Loucy (cell line): Measurements from ENCODE around the gene TMEM45A.
A peak's percentile ranks its signal among the peaks of the same experiment; 100 is the strongest.

Source experiments
- H2AFZ ChIP-seq: fragments of 200-600 bp; sonication (generic); 2 replicates; pipeline ENCODE4 v1.6.0; 2016; ENCODE audit warnings: antibody characterized with exemption, mild to moderate bottlenecking, low read length, moderate library complexity
- H3F3A ChIP-seq: fragments of 200-600 bp; 2 replicates; pipeline ENCODE4 v1.6.0; 2016; ENCODE audit warnings: antibody characterized with exemption, low read depth, mild to moderate bottlenecking
- H3K27me3 ChIP-seq: fragments of 200-600 bp; sonication (generic); 2 replicates; pipeline ENCODE4 v1.6.1; 2014; ENCODE audit warnings: low read length, mild to moderate bottlenecking; ENCODE audit not compliant: insufficient read depth, poor library complexity, severe bottlenecking
- H3K36me3 ChIP-seq: fragments of 200-600 bp; sonication (generic); 2 replicates; pipeline ENCODE4 v1.6.1; 2016; ENCODE audit warnings: low read length; ENCODE audit not compliant: insufficient read depth
- H3K4me1 ChIP-seq: fragments of 200-600 bp; sonication (generic); 2 replicates; pipeline ENCODE4 v1.5.1; 2014; ENCODE audit warnings: low read length, mild to moderate bottlenecking; ENCODE audit not compliant: insufficient read depth, poor library complexity, severe bottlenecking
- H3K4me2 ChIP-seq: fragments of 200-600 bp; sonication (generic); 2 replicates; pipeline ENCODE4 v1.6.0; 2014; ENCODE audit warnings: antibody characterized with exemption, low read length, low read depth, mild to moderate bottlenecking; ENCODE audit not compliant: poor library complexity, severe bottlenecking
- H3K4me3 ChIP-seq: fragments of 200-600 bp; sonication (generic); 2 replicates; pipeline ENCODE4 v1.5.1; 2014; ENCODE audit warnings: low read length, mild to moderate bottlenecking, mixed read lengths; ENCODE audit not compliant: poor library complexity, severe bottlenecking
- H3K79me2 ChIP-seq: fragments of 200-600 bp; sonication (generic); 2 replicates; pipeline ENCODE4 v1.6.1; 2014; ENCODE audit warnings: low read length; ENCODE audit not compliant: insufficient read depth
- H3K9ac ChIP-seq: fragments of 200-600 bp; sonication (generic); 2 replicates; pipeline ENCODE4 v1.6.0; 2014; ENCODE audit warnings: mild to moderate bottlenecking, low read depth, low read length, moderate library complexity; ENCODE audit not compliant: poor library complexity, severe bottlenecking
- H3K9me2 ChIP-seq: fragments of 200-600 bp; sonication (generic); replicated peaks from 2 replicates; pipeline ENCODE4 v1.6.1; 2016; ENCODE audit warnings: low read depth, low read length, mixed read lengths
- H3K9me3 ChIP-seq: fragments of 200-600 bp; sonication (generic); 2 replicates; pipeline ENCODE4 v1.6.1; 2014; ENCODE audit warnings: mild to moderate bottlenecking, antibody characterized with exemption, low read length, low read depth; ENCODE audit not compliant: insufficient read depth
- H4K20me1 ChIP-seq: fragments of 200-600 bp; sonication (generic); 2 replicates; pipeline ENCODE4 v1.6.0; 2014; ENCODE audit warnings: antibody characterized with exemption, low read length, mild to moderate bottlenecking; ENCODE audit not compliant: insufficient read depth, poor library complexity, severe bottlenecking
- CTCF ChIP-seq: fragments of 200-600 bp; sonication (generic); conservative IDR thresholded peaks from 2 replicates; pipeline ENCODE4 v1.5.1; 2014; ENCODE audit warnings: mild to moderate bottlenecking, antibody characterized with exemption, low read length
- EZH2phosphoT487 ChIP-seq: fragments of 200-600 bp; IDR thresholded peaks from 2 replicates; pipeline ENCODE4 v1.6.1; 2018; ENCODE audit warnings: antibody characterized with exemption, mild to moderate bottlenecking, moderate library complexity, borderline replicate concordance

Gene TMEM45A

GRCh38 chr3:100455841-100456550 lies 36.4 kb upstream of the TMEM45A start:
- Histone ChIP-seq H3K36me3 (no peaks in the 10 kb centered on the region), H3K9me2 (no peaks in the 10 kb centered on the region), H3K9me3 (no peaks in the 10 kb centered on the region), H3K4me3 (peak overlapping the region; percentile 42), H3K79me2 (no peaks in the 10 kb centered on the region), H3K27me3 (no peaks in the 10 kb centered on the region), H2AFZ (peak overlapping the region; percentile 53), H3K9ac (peak overlapping the region; percentile 49), H4K20me1 (no peaks in the 10 kb centered on the region), H3K4me1 (peaks cover 29% of the 10 kb centered on the region), H3K4me2 (peak overlapping the region; percentile 58), H3F3A (no peaks in the 10 kb centered on the region)
- no peak for TF ChIP-seq EZH2phosphoT487
- TF ChIP-seq CTCF = no peak

- Histone ChIP-seq H3K79me2 (no peaks in the 10 kb centered on the region), H3K9me2 (no peaks in the 10 kb centered on the region), H3F3A (no peaks in the 10 kb centered on the region), H3K4me3 (no peak overlapping the region), H2AFZ (0 out of 2 replicates have a peak overlapping the region, but pooled peaks have one; percentile 40), H3K36me3 (no peaks in the 10 kb centered on the region), H3K9ac (peak overlapping the region; percentile 31), H4K20me1 (no peaks in the 10 kb centered on the region), H3K9me3 (no peaks in the 10 kb centered on the region), H3K27me3 (no peaks in the 10 kb centered on the region), H3K4me2 (peak overlapping the region; percentile 58), H3K4me1 (peaks cover 29% of the 10 kb centered on the region)
- TF ChIP-seq EZH2phosphoT487 (no peak), CTCF (no peak)
Measured at GRCh38 chr3:100456745-100457144, 35.7 kb upstream of the TMEM45A start.

- H3K9me2 ChIP-seq = no peaks in the 10 kb centered on the region
- no peaks in the 10 kb centered on the region for H3K27me3 ChIP-seq
- H3K79me2 ChIP-seq = no peaks in the 10 kb centered on the region
- no peaks in the 10 kb centered on the region for H3F3A ChIP-seq
- no peak for TF ChIP-seq EZH2phosphoT487
- TF ChIP-seq CTCF = no peak
- H3K36me3 ChIP-seq = no peaks in the 10 kb centered on the region
- H3K4me3 ChIP-seq = no peak overlapping the region
- H3K9me3 ChIP-seq = no peaks in the 10 kb centered on the region
- H3K9ac ChIP-seq = no peak overlapping the region
- H2AFZ ChIP-seq = no peak overlapping the region
- H4K20me1 ChIP-seq = no peaks in the 10 kb centered on the region
- peaks cover 29% of the 10 kb centered on the region for H3K4me1 ChIP-seq
- H3K4me2 ChIP-seq = no peak overlapping the region
Measured at GRCh38 chr3:100457811-100458210, 34.6 kb upstream of the TMEM45A start.
